Measurements from ENCODE around the gene VSIG4. TPM values are rescaled to one million over a fixed set of nuclear protein-coding genes. Genes with fewer than 3 reads are reported as not detected.

The VSIG4 gene, protein sequence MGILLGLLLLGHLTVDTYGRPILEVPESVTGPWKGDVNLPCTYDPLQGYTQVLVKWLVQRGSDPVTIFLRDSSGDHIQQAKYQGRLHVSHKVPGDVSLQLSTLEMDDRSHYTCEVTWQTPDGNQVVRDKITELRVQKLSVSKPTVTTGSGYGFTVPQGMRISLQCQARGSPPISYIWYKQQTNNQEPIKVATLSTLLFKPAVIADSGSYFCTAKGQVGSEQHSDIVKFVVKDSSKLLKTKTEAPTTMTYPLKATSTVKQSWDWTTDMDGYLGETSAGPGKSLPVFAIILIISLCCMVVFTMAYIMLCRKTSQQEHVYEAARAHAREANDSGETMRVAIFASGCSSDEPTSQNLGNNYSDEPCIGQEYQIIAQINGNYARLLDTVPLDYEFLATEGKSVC
- total RNA-seq: not detected in 2 replicates

DNA sequence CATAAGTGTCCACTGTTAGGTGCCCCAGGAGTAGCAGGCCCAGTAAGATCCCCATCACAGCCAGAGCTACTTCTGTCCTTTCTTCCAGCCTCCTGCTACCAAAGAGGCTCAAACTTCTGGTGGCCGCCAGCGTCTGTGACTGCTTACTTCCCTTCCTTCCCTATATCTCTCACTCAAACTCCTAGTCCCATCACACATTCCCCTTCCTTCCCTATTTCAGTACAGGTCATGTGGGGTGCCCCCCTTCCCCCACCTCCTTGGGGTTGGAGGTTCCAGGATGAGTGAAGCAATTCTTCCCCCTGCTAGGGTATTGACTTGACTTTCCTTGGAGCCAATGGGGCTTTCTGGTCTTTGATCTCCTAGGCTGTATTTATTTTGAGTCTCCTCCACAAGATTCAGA is at the start of gene VSIG4:
Gene VSIG4, minus strand, starts transcription at position 137 of the 400 bp plus-strand sequence. Its CDS starts 82 bp downstream, at position 55.

Other genes starting within 250 kb of the VSIG4 start
- gene HEPH, start 124.2 kb upstream of the VSIG4 start, total RNA-seq: 5.2 and 7.1 TPM in 2 replicates

Measured in bronchus fibroblast of lung (primary cell).